ENCODE data around the gene SELENOS. TPM values are rescaled to one million over a fixed set of nuclear protein-coding genes. Genes with fewer than 3 reads are reported as not detected.
A peak's percentile ranks its signal among the peaks of the same experiment; 100 is the strongest.

The SELENOS gene
- total and polyA plus RNA-seq, 9 of the 15 experiments (the other 6 are each of a cell fraction or from before 2014, with no cell fraction given), result 24.9 to 57.4 (median 47.9) TPM

GRCh38 chr15:101294731-101295606 lies 17.7 kb upstream of the SELENOS start, which contains the start of gene SNRPA1 (continued):
- TF ChIP-seq ERF (CRISPR knock-in tag; IDR thresholded peaks at IDR 0.05), result peak; percentile 65; the same call in 1 of the 2 replicates
- 0 out of 2 replicates have a peak, but pooled peaks have one; percentile 52 for TF ChIP-seq ZNF830 (CRISPR knock-in tag; IDR thresholded peaks at IDR 0.05)
- 0 out of 2 replicates have a peak, but pooled peaks have one; percentile 55 for TF ChIP-seq TGIF2 (CRISPR knock-in tag; IDR thresholded peaks at IDR 0.05)
- peak; percentile 49 for TF ChIP-seq SMAD1 (IDR thresholded peaks at IDR 0.05; ENCODE audit: low read depth, low read length, partially characterized antibody)
- TF ChIP-seq ZNF143 (CRISPR knock-in tag; IDR thresholded peaks at IDR 0.05), result peak; percentile 91
- TF ChIP-seq JUND (IDR thresholded peaks at IDR 0.05; ENCODE audit: borderline replicate concordance, low read depth, low read length), result peak; percentile 73
- TF ChIP-seq JUND (tag; IDR thresholded peaks at IDR 0.05; ENCODE audit: borderline replicate concordance, low read depth, low read length), result no peak; the same call in 2 of the 3 replicates
- no peak for TF ChIP-seq SNRNP70 (optimal IDR thresholded peaks at IDR 0.05; ENCODE audit: low read depth, low read length)
- 0 out of 2 replicates have a peak, but pooled peaks have one; percentile 28 for TF ChIP-seq GATAD2B (IDR thresholded peaks at IDR 0.05; ENCODE audit: borderline replicate concordance)
- TF ChIP-seq CREB3L1 (IDR thresholded peaks at IDR 0.05; ENCODE audit: borderline replicate concordance, low read depth), result peak; percentile 77
- TF ChIP-seq TBL1XR1 (IDR thresholded peaks at IDR 0.05; ENCODE audit: low read length in 2 of 2), result 0 out of 4 replicates have a peak, but pooled peaks have one; percentile 32 to 74
- peak in 1 of 2 experiments; percentile 77; a peak in 2 of 4 replicates for TF ChIP-seq FOXA3 (CRISPR knock-in tag; conservative IDR thresholded peaks at IDR 0.05 in 1 of 2, IDR thresholded peaks at IDR 0.05 in 1 of 2)
- TF ChIP-seq KLF16 (IDR thresholded peaks at IDR 0.05), result no peak
- TF ChIP-seq ZFPM2 (CRISPR knock-in tag; IDR thresholded peaks at IDR 0.05), result no peak
- peak; percentile 73 for TF ChIP-seq NEUROD1 (IDR thresholded peaks at IDR 0.05; ENCODE audit: borderline replicate concordance, low read depth, low read length, partially characterized antibody)
- peak; percentile 55 for TF ChIP-seq E2F8 (IDR thresholded peaks at IDR 0.05; ENCODE audit: low read depth, partially characterized antibody)
- peak; percentile 92 to 95 for TF ChIP-seq MAZ (CRISPR knock-in tag; conservative IDR thresholded peaks at IDR 0.05 in 1 of 2, IDR thresholded peaks at IDR 0.05 in 1 of 2)
- no peak for TF ChIP-seq MEF2A (IDR thresholded peaks at IDR 0.05; ENCODE audit: control insufficient read depth, low read depth, low read length)
- TF ChIP-seq FIP1L1 (IDR thresholded peaks at IDR 0.05; ENCODE audit: low read depth, low read length, poor library complexity, severe bottlenecking), result peak; percentile 69
- peak; percentile 86 for TF ChIP-seq POLR2B (IDR thresholded peaks at IDR 0.05; ENCODE audit: low read depth, partially characterized antibody)
- peak; percentile 76; the same call in 1 of the 2 replicates for TF ChIP-seq DIDO1 (tag; IDR thresholded peaks at IDR 0.05; ENCODE audit: low read depth)
- TF ChIP-seq RAD51 (IDR thresholded peaks at IDR 0.05; ENCODE audit: borderline replicate concordance, low read depth), result peak; percentile 46; the same call in 1 of the 2 replicates
- peak; percentile 10; the same call in 1 of the 2 replicates for TF ChIP-seq ZBTB1 (CRISPR knock-in tag; IDR thresholded peaks at IDR 0.05; ENCODE audit: borderline replicate concordance, low read depth)

All from K562 (cell line).